ENCODE measurements around the gene PHAF1. TPM values are rescaled to one million over a fixed set of nuclear protein-coding genes. Genes with fewer than 3 reads are reported as not detected.

Gene PHAF1
- total and polyA plus RNA-seq, 2 of the 8 experiments (the other 6 are each of a cell fraction or from before 2014, with no cell fraction given) = 18.6 to 26.4 TPM

- Histone ChIP-seq H3K4me3 (ENCODE audit: extremely low read depth in 1 of 4, insufficient read depth in 2 of 4, low read depth in 3 of 4, low read length in 4 of 4) (no peak overlapping the region), H3K23me2 (ENCODE audit: low read depth, low read length) (peaks cover 13% of the 10 kb centered on the region), H3K18ac (ENCODE audit: extremely low read depth, low read length) (no peak overlapping the region), H3K4me2 (ENCODE audit: insufficient read depth in 1 of 2, low read depth in 2 of 2, low read length in 2 of 2) (no peak overlapping the region), H3K4ac (replicated peaks; ENCODE audit: insufficient read length, low read depth, low read length) (no peak overlapping the region), H3K79me2 (ENCODE audit: control insufficient read depth in 1 of 2, insufficient read depth in 2 of 2, low read length in 2 of 2) (peaks cover 8 to 17% of the 10 kb centered on the region in 2 experiments), H2AFZ (ENCODE audit: low read length) (no peak overlapping the region), H2AK5ac (ENCODE audit: low read depth, low read length) (no peak overlapping the region), H2BK20ac (ENCODE audit: low read length) (no peak overlapping the region), H3K9me3 (ENCODE audit: insufficient read depth in 2 of 2, low read depth in 1 of 2, low read length in 1 of 2) (no peaks in the 10 kb centered on the region), H2BK15ac (ENCODE audit: low read length) (no peak overlapping the region), H3K27me3 (replicated peaks in 1 of 4; ENCODE audit: control insufficient read depth in 3 of 4, extremely low read depth in 1 of 4, insufficient read depth in 3 of 4, low read length in 3 of 4) (no peaks in the 10 kb centered on the region), H3K9ac (replicated peaks in 1 of 4; ENCODE audit: extremely low read depth in 1 of 4, low read depth in 3 of 4, low read length in 3 of 4) (no peak overlapping the region), H4K20me1 (replicated peaks in 1 of 2; ENCODE audit: control insufficient read depth in 1 of 2, insufficient read depth in 2 of 2, low read length in 2 of 2) (peaks cover 5 to 29% of the 10 kb centered on the region in 2 experiments), H3K36me3 (ENCODE audit: control insufficient read depth in 2 of 4, insufficient read depth in 4 of 4, low read length in 3 of 4) (peaks cover 18 to 44% (median 34%) of the 10 kb centered on the region in 4 experiments), H4K5ac (ENCODE audit: insufficient read length, low read depth, low read length) (no peak overlapping the region), H3K14ac (ENCODE audit: insufficient read length) (no peak overlapping the region), H2BK120ac (replicated peaks; ENCODE audit: low read depth, low read length) (no peak overlapping the region), H3K4me1 (replicated peaks in 1 of 4; ENCODE audit: control insufficient read depth in 3 of 4, insufficient read depth in 4 of 4, low read length in 3 of 4) (peaks cover 0 to 17% (median 10%) of the 10 kb centered on the region in 4 experiments; a peak in 5 of 7 replicates), H2BK12ac (ENCODE audit: low read depth, low read length) (no peak overlapping the region), H3K27ac (ENCODE audit: low read depth, low read length) (no peak overlapping the region), H2BK5ac (ENCODE audit: low read depth, low read length) (no peak overlapping the region), H4K8ac (ENCODE audit: extremely low read depth, insufficient read depth, low read length) (no peak overlapping the region), H3K56ac (replicated peaks; ENCODE audit: insufficient read length, low read depth, low read length) (no peak overlapping the region), H3K79me1 (ENCODE audit: low read depth, low read length) (peaks cover 10% of the 10 kb centered on the region), H4K91ac (replicated peaks; ENCODE audit: insufficient read length, low read length) (no peak overlapping the region), H3K23ac (ENCODE audit: insufficient read length) (no peak overlapping the region)
- POLR2A ChIA-PET (ENCODE audit: partially characterized antibody) = interaction anchor here (0.9 to 1.3 kb wide), 2 partner anchors 11 kb away, joined by 3 to 4 read pairs; no protein-coding TSS in a partner anchor
- CTCF ChIA-PET (ENCODE audit: partially characterized antibody) = interaction anchor here (0.9 to 8.7 kb wide), 5 partner anchors 16 to 44 kb away, joined by 3 to 111 read pairs (median 4); no protein-coding TSS in a partner anchor
- TF ChIP-seq SAP30 (IDR thresholded peaks at IDR 0.05; ENCODE audit: insufficient read depth, insufficient replicate concordance, low read length) (no peak), TEAD4 (IDR thresholded peaks at IDR 0.05; ENCODE audit: low read depth, low read length) (no peak), MAFK (IDR thresholded peaks at IDR 0.05; ENCODE audit: low read depth, low read length) (no peak), HDAC2 (IDR thresholded peaks at IDR 0.05; ENCODE audit: borderline replicate concordance in 1 of 2, low read depth in 2 of 2, low read length in 2 of 2) (no peak)
- FAIRE-seq (no peak), DNase-seq (ENCODE audit: low read depth in 1 of 2, low spot score in 2 of 2) (no peak)
- 86% methylated on average over 5 of the region's 5 CpGs; no CpG with 5 or more reads in 1 of the 2 experiments for WGBS, 2 experiments (ENCODE audit: extremely low coverage in 1 of 2, insufficient coverage in 1 of 2, insufficient read length in 1 of 2, insufficient replicate concordance in 2 of 2, low coverage in 1 of 2, low lambda C conversion rate in 2 of 2, missing lambda C conversion rate in 1 of 2)
Measured at GRCh38 chr16:67195676-67196075, 85.9 kb downstream of the PHAF1 start.

Data from H1 (cell line).